GM12864 (cell line): ENCODE measurements around the gene RALA.

Experiments
- DNase-seq: peaks from one replicate; pipeline ENCODE4 v3.0.0-alpha.2; 2011; ENCODE audit warnings: low read depth
- H3K4me3 ChIP-seq: 2 replicates; pipeline ENCODE4 v1.5.1; 2011; ENCODE audit warnings: mild to moderate bottlenecking, low read depth, low read length, control low read depth
- CTCF ChIP-seq: IDR thresholded peaks from 2 replicates; pipeline ENCODE4 v1.5.1; 2011; ENCODE audit warnings: low read depth, mild to moderate bottlenecking, moderate library complexity, low read length, control low read depth, inconsistent platforms; ENCODE audit errors: missing control alignments

Gene RALA

GRCh38 chr7:39587393-39587792 is 36.0 kb upstream of the RALA start:
- H3K4me3 ChIP-seq = no peak overlapping the region
- no peak for TF ChIP-seq CTCF
- DNase-seq = no peak

GRCh38 chr7:39588416-39588815 is 35.0 kb upstream of the RALA start:
- no peak for TF ChIP-seq CTCF
- H3K4me3 ChIP-seq = no peak overlapping the region
- DNase-seq = no peak

- TF ChIP-seq CTCF = no peak
- H3K4me3 ChIP-seq = no peak overlapping the region
- DNase-seq = no peak
Observed at GRCh38 chr7:39589323-39590111, 33.9 kb upstream of the RALA start.

- no peak for TF ChIP-seq CTCF
- DNase-seq = no peak
- H3K4me3 ChIP-seq = no peak overlapping the region
Observed at GRCh38 chr7:39592586-39592985, 30.8 kb upstream of the RALA start.

DNA sequence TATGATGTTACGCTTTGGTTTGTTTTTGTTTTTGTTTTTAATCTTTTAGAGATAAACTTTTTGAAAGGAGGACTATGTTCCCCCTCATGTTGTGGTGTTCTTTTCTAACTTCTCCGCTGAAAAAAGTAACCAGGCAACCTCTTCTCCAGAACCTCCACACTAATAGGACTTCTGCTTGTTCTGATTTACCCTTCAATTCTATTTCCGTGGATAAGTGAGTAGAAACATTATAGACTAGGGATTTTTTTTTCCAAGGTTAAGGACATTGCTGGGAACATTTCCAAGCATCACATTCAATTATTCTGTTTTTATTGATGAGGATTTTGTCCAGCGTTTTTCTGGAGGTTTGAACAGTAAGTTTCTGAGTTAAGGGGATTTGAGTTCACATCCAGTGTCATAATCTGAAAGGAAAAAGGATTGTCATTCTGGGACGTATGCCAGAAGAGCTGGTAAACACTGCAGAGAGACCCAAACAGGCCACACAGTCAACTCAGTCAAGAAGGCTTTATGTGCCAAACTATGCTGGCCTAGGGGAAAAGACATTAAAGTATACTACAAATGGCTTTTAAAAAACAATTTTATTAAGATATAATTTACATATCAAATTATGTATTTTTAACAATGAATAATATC is 28.3 kb upstream of the RALA start:
- H3K4me3 ChIP-seq = no peak overlapping the region
- no peak for DNase-seq
- no peak for TF ChIP-seq CTCF

- H3K4me3 ChIP-seq = no peak overlapping the region
- no peak for DNase-seq
- no peak for TF ChIP-seq CTCF
Observed at GRCh38 chr7:39602351-39602750, 21.0 kb upstream of the RALA start.

GRCh38 chr7:39603924-39604323 is 19.4 kb upstream of the RALA start:
- no peak for DNase-seq
- TF ChIP-seq CTCF = no peak
- H3K4me3 ChIP-seq = no peak overlapping the region
